Colon (tissue), 2 donors: ENCODE results near the gene SUMO3.

Experiments used
- FAIRE-seq: peaks from 2 replicates; lab custom pipeline; 2012; peaks lifted over from hg19 to GRCh38; lab: Jason Lieb, UNC
- donor health status: control.
- donor health status: control.

SUMO3 gene

DNA sequence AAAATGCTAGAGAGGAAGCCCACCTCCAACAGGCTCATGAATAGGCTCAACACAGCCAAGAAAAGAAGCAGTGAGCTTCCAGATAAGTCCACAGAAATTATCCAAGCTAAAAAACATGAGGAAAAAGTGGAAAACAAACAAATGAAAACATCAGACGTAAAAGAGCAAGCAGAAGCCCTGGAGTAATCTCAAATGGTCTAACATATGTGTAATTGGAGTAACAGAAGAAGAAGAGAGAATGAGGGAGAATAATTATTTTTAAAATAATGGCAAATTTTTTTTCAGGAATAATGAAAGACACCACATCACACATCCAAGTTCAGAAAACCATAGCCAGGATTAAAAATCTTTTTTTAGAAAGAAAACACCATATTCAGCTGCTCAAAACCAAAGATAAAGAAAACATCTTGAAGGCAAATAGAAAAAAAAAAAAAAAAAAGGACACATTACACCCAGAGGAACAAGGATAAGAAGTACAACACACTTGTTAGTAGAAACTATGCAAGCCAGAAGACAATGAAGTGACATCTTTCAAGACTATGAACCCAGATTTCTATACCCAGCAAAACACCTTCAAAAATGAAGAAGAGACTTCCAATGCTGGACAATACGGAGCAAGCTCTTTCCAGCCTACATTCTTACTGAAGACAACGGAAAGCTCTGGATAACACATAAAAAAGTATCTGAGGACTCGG is 10.6 kb upstream of the SUMO3 start:
- no peak for FAIRE-seq

DNA sequence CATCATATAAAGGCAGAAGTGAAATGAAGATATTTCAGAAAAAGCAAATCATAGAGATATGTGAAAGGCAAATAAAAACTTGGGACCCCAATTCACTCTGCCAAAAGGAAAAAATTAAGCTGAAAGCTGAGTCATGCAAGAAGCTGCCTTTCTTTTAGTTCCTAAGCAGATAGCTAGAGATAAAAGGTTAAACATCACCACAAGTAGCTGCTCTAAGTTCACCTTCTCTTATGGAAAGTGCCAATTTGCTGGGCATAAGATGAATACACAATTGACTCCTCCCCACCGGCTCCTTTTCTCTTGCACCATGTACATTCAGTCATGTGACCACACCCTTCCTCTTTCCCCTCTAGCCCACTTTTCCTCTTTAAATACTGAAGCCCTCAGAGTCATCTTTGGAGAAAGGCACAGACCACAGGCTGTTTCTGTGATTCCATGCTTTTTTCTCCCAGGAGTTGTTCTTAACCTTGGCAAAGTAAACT is 5.4 kb upstream of the SUMO3 start:
- no peak for FAIRE-seq

DNA sequence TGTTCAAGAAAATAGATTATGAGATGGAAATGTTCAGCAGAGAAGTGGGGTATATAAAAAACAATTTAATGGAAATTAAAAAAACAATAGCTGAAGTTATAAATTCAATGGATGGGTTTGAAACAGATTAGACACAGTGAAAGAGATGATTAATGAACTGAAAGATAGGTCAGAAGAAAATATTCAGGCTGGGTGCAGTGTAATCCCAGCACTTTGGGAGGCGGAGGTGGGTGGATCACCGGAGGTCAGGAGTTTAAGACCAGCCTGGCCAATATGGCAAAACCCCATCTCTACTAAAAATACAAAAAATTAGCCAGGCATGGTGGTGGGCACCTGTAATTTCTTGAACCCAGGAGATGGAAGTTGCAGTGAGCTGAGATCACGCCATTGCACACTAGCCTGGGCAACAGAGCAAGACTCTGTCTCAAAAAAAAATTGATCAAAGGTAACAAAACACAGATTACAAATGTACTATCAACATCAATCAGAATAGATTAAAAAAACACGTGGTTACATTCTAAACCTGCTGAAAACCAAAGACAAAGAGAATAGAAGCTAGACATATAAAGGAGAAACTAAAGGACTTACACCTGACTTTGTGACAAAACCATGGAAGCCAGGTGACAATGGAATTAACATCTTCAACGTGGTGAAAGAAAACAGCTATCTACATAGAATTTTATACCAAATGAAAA is 4.8 kb upstream of the SUMO3 start:
- no peak for FAIRE-seq

DNA sequence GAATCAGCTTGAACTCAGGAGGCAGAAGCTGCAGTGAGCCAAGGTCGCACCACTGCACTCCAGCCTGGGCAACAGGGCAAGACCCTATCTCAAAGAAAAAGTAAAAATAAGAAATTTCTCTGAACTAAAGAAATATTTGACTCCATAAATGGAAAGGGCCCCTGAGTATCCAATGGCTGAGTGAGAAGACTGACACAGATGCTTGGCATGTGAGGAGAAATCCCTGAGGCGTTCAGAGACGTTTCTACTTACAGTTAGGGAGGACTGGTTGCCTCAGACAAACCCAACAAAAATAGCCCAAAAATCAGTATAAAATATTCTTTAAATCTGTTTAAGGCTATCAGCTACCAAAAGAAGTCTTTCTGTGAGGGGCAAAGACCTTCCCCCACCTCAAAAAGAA is 3.0 kb upstream of the SUMO3 start:
- FAIRE-seq, result no peak

DNA sequence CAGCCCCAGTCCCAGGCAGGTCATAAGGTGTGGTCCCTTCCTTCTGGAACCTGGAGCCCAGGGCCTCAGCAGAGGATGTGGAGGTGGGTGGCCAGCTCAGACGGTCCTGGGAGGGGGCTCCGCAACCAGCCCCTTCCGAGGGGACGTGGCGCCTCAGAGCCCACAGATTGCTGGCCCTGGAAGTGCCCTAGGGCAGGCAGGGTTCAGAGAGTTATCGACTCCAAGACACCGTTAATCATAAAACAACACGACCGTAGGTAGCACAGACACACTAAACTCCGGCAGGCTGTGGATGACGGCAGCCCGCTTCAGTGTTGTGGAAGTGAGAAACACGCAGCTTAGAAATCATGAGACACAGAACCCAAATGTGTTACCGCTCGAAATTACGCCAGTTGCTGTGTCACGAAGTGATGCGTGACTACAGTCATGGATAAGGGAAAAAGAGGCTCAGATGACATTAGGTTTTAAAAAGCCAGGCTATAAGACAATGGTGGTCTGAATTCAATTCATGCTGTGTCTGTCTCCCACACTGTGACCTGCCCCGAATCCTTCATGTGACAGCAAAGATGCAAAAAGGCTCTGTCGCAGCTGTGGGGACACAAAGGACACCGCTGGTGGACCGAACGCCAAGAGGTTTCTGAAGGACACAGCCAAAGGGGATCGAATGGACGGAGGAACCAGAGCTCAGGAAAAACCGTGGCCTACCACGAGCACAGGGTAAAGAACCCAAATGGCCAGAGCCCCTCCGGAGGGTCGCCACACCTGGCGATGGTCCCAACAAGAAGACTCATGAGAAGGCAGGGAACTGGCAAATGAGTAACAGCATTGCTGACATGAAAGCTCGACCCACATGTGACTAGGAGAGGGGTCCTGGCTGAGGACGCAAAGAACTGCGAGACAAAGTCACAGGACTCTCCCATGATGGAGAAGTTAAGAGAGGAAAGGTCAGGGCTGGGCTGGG is 1.7 kb upstream of the SUMO3 start:
- FAIRE-seq, result no peak

DNA sequence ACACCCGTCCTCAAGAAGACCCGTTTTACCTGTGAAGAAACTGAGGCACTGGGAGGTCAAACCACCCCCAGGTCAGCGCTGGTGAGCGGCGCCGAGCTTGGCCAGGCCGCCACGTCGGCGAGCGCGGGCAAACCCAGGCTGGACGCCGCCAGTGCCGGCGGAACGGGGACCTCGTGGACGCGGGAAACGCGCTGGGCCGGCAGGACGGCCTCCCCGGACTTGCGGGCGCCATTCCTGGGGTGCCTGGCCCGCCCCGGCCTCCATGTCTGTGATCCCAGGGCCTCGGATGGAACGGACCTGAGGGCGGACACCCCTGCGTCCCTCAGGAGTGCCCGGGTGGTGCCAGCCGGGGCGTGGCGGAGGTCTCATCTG is 764 bp upstream of the SUMO3 start:
- no peak for FAIRE-seq

DNA sequence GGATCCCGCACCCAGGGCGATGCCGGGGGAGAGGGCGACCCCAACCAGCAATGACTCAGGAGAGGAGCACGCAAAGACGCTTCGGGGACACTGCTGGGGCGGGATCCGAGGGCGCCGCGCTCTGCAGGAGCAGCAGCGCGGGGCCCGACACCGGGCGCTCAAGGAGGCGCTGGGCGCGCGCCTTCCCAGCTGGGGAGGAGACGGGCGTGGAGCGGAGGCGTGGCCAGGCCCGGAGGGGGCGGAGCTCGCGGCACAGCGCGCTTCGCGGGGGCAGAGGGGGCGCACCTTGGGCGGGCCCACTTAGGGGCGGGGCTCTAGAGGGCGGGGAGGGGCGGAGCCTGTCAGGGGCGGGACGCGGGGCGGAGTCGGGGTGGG is 369 bp downstream of the SUMO3 start:
- no peak for FAIRE-seq

DNA sequence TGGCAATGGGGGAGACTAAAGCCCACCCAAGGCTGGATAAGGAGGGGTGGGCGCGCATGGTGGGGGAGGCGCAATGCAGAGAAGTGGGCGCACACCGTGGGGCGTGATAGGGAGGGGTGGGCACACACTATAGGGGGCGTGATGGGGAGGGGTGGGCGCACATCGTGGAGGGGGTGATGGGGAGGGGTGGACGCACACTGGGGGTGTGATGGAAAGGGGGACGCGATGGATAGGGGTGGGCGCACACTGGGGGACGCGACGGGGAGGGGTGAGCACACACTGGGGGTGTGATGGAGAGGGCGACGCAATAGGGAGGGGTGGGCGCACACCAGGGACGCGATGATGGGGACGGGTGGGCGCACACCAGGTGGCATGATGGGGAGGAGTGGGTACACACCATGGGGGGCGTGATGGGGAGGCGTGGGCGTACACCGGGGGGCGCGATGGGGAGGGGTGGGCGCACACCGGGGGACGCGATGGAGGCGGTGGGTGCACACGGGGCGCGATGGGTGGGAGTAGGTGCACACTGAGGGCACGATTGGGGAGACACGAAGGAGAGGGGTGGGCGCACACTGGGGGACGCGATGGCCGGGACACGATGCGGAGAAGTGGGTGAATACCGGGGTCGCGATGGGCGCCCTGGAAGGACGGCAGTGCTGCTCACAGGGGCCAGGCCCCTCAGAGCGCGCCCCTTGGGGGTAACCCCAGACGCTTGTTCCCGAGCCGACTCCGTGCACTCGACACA is 929 bp downstream of the SUMO3 start:
- FAIRE-seq, result no peak

DNA sequence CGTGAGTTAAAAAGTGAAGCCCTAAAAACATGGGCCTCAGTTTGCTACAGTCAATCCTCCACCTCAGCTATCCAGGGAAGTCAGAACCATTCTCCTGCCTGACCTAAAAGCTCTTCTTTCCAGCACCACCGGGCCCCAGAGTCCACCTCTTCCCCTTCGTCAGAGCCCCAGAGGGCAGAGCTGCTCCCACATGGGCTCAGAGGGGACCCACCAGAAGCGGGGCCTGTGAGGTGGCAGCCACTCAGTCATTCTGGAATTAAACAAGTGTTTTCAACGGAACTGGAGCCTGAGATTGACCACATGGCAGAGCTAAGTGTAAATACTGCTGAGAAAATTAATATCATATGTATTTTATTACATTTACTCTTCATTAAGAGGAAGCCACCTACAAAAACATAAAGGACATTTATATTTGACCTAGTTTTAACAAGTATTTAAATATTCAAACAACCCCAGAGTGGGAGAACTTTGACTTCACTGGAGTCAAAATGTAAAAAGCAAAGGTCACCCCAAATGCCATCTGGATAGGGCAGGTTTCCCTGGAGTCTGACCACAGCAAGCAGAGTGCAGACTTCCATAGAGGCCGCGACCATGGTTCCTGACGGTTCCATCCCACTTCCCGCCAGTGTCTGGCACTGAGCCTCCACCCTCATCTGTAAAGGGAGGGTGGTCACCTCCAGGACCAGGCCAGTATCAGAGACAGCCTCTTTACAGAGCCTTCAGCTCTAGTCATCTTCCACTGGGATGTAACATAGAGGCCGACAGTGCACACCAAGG is 1.8 kb downstream of the SUMO3 start:
- FAIRE-seq, result no peak

DNA sequence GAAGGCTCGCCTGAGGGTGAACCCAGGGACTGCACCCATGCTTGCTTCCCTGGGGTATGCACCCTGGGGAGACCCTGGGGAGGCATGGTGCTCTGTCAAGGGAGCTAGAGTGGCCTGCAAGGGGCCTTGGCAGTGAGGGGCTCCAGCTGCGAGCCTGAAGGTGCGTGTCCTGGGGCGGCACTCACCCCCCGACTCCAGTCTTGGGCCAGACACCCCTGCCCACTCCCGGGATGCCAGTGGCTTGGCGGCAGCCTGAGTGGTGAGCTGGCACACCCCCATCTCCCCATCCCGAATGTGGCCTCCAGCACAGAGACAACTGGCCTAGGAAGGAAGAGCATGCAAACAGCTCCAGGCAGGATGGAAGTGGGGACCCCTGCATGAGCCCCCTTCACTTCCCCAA is 2.6 kb downstream of the SUMO3 start:
- FAIRE-seq, result no peak

DNA sequence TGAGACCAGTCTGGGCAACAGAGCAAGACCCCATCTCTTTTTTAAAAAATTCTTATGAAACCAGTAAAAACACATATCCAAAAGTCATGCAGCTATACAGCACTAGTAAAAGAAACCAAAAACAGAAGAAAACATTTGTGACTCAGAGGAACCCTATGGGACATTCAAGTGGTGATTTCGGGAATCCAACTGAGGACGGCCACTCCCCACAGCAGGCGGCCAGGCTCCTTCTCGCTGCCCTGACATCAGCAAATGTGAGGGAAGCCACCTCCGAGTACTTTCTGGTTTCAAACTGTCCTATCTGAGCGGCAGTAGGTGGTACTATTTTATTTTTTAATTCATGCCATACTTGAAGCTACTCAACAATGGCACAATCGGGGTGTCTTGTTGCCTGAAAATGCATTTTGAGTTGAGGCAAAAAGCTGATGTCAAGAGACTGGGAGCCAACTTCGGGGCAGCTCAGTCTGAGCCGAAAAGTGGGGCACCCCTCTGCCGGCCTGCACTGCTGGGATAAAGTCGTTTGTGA is 3.3 kb downstream of the SUMO3 start:
- FAIRE-seq, result no peak

DNA sequence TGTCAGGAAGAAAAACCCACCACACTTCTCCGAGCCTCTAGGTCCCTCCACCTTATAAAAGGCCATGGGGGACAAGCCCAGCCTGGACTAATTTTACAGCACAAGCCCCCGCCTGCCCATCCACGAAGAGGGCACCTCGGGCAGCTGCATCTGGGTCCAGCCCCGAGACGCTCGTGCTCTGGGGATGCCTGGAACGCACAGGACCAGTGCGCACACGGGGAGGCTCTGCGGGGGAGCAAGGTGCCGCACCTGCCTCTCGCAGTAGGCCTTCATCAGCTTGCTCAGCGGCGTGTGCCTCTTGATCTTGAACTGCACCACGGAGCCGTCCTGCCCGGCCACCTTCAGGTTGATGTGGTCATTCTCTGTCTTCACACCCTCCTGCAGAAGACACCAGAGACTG is 4.1 kb downstream of the SUMO3 start:
- no peak for FAIRE-seq

DNA sequence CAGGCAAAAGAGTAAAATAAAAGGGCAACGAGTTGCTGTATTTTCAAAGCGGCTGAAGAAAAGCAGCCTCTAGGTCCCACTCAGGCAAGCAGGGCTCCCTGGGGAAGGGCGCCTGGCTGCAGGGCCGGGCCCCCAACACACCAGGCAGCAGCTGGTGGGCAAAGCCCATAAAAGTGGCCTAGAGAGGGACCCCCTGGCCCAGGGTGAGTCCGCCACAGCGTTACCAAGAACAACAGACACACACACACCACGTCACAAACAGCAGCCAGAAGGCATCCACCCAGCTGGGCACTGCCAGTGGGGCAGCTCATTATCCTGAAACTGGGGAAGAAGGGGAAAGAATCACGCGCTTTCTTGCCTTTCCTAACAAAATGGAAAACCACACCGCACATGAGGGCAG is 4.7 kb downstream of the SUMO3 start:
- no peak for FAIRE-seq

DNA sequence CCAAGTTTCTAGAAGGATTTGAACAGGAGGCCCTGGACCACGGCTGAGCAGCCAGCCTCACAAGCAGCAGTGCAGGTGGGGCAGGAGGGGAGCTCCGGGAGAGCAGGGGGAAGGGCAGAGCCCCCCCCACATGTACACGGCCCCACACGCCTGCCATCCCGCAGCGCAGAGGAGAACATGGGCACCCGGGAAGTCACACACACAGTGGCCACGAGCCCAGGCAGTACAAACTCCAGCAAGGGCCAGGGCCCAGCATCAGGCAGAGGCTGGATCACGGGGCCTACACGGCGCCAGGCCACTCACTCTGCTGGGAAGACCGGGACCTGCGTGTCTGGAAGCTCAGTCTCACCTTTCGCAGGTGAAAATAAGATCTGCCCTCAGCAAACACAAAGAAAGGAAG is 5.2 kb downstream of the SUMO3 start:
- no peak for FAIRE-seq

DNA sequence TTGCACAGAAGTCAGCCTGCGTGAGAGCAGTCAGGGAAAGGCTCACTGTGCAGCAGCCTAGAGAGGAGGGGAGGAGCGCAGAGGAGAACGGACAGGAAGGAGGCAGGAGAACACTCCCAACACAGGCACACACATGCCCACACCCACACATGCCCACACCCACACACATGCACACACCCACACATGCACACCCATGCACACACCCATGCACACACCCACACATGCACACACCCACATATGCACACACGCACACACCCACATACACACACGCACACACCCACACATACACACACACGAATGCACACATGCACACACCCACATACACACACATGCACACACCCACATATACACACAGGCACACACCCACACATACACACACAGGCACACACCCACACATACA is 7.1 kb downstream of the SUMO3 start:
- FAIRE-seq, result no peak

DNA sequence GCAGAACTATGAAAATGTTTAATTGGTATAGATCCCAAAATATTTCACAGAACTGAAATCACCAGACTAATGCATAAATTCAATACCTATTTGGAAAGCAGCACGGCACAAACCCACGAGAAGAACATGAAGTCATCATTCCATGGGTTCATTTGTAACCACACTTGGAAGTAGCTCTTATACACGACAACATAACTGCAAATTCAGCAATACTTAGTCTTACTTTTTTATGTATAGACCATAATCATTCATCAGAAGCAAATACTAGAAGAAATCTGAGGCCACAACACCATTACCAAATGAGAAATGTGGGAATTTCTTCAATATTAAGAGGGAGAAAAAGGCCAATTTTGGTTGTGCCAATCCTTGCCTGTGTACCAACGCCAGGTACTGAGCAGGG is 12.0 kb downstream of the SUMO3 start:
- no peak for FAIRE-seq

DNA sequence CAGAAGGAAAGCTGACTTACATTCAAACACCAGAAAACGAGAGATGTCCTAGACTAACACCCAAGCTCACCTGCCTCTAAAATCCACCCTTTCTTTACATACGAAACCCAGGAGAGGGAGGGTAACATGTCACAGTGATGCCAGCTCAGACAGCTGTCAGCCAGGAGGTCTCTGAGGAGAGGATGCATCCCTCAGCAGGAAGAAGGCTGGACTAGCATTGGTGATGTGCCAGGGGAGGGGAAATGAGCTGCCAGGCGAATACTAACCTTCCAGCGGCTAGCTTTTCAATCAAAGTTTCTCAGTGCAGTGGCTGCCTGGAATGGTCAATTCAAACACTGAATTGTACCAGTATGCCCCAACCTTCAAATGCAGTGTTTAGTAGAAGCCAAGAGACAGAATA is 12.6 kb downstream of the SUMO3 start:
- no peak for FAIRE-seq

DNA sequence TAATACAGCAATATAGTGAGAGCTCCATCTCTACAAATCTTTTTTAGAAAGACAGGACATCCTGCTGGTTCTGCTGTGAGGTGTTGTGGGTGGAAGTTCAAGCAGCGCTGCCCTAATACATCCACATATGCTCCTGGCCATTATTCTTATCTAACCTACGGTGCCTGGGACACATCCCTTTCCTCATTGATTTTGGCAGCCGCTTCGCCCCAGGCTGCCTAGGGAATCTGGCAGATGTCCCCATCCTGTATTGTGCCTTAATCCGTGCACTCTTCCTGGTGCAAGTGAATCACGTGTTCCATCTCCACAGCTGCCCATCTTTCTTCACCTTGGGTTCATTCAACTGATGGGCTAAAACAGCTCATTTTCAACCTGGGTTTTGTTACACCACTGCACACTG is 13.1 kb downstream of the SUMO3 start:
- FAIRE-seq, result no peak

DNA sequence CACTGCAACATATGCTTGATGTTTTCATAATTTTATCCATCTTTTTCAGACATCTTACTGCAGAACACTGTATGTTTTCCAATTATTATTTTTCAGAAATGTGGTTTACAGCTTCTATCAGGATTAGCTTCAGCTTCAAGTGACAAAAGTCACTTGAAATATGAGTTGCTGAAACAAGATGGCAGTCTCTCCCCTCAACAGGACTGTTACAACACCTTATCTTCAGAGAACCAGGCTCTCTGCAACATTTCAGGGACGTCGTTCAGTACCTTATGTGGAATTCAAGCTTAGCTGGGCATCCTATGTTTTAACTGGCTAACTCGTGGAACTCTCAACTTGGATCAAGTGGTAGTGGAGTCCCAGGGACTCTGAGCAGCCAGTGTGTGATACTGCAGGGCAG is 14.2 kb downstream of the SUMO3 start:
- no peak for FAIRE-seq

DNA sequence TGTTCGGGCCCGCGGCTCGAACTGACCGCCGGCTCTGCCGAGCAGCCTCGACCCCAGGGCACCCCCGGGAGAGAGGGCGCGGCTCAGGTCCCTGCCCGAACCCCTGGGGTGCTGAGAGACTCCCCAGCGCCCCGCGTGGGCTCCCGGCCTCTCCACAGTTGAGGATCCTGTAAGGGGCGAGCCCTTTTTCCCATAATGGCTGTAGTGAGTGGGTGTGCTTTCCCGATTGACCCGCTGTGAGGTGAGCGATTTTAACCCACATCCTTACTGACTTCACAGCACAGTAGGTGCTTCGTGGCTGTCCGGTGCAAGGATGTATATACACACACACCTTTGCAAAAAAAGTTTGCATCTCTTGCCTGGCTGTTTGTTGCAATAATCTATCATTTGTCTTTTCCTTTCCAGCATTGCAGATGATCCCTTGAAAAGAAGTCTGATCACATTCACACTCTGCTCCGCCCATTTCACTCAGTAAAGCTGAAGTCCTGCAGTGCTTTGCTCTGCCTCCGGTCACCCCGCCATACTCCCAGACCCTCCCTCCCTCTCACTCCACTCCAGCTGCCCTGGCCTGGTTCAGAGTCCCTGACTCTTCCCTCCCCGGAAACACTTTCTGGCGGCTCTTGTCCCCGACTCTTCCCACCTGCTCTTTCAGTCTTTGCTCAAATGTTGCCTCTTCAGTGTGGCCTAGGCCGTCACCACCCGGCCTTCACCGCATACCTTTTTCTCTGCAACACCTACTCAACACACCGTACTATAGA is 15.3 kb downstream of the SUMO3 start:
- FAIRE-seq, result no peak
